Endodermal cell (in vitro differentiated cells): ENCODE data around the gene TOMM34. TPM values are rescaled to one million over a fixed set of nuclear protein-coding genes. Genes with fewer than 3 reads are reported as not detected.

Source experiments
- DNase-seq: peaks from one replicate; pipeline ENCODE4 v3.0.0-alpha.2; 2017
- H3K27ac ChIP-seq: 2 replicates; pipeline ENCODE4 v1.5.1; 2013; ENCODE audit warnings: mild to moderate bottlenecking, low read depth, low read length, moderate library complexity
- H3K27me3 ChIP-seq: 2 replicates; pipeline ENCODE4 v1.6.1; 2013; ENCODE audit warnings: mild to moderate bottlenecking, low read length, moderate library complexity; ENCODE audit not compliant: insufficient read depth, control insufficient read depth, poor library complexity, severe bottlenecking
- H3K36me3 ChIP-seq: 2 replicates; pipeline ENCODE4 v1.7.0; 2013; ENCODE audit warnings: mild to moderate bottlenecking, low read length, moderate library complexity; ENCODE audit not compliant: control insufficient read depth, insufficient read depth
- H3K4me1 ChIP-seq: one replicate; pipeline ENCODE4 v1.7.0; 2013; ENCODE audit warnings: low read length; ENCODE audit not compliant: control insufficient read depth, insufficient read depth
- H3K4me3 ChIP-seq: 2 replicates; pipeline ENCODE4 v1.5.1; 2013; ENCODE audit warnings: mild to moderate bottlenecking, low read length, moderate library complexity
- H3K9ac ChIP-seq: 2 replicates; pipeline ENCODE4 v1.6.1; 2013; ENCODE audit warnings: mild to moderate bottlenecking, low read length, moderate library complexity; ENCODE audit not compliant: poor library complexity, severe bottlenecking; ENCODE audit errors: extremely low read depth
- H3K9me3 ChIP-seq: 2 replicates; pipeline ENCODE4 v1.6.1; 2013; ENCODE audit warnings: mild to moderate bottlenecking, low read length, moderate library complexity; ENCODE audit not compliant: control insufficient read depth
- H3K27ac Mint-ChIP-seq: 2 replicates; pipeline ENCODE4 v1.8.0; 2020; ENCODE audit warnings: mixed read lengths
- H3K27me3 Mint-ChIP-seq: 2 replicates; pipeline ENCODE4 v1.8.0; 2021; ENCODE audit warnings: mild to moderate bottlenecking, mixed read lengths; ENCODE audit not compliant: insufficient read depth
- H3K36me3 Mint-ChIP-seq: 2 replicates; pipeline ENCODE4 v1.8.0; 2020; ENCODE audit warnings: low read depth, mixed read lengths
- H3K4me1 Mint-ChIP-seq: 2 replicates; pipeline ENCODE4 v1.8.0; 2020; ENCODE audit warnings: mixed read lengths
- H3K4me3 Mint-ChIP-seq: 2 replicates; pipeline ENCODE4 v1.8.0; 2020; ENCODE audit warnings: mild to moderate bottlenecking, moderate library complexity, mixed read lengths
- H3K9me3 Mint-ChIP-seq: 2 replicates; pipeline ENCODE4 v1.8.0; 2020; ENCODE audit warnings: mild to moderate bottlenecking, mixed read lengths
- CTCF ChIP-seq: fragments of 200-600 bp; sonication (generic); conservative IDR thresholded peaks from 2 replicates; pipeline ENCODE4 v1.5.0; 2021; ENCODE audit warnings: antibody characterized with exemption, mild to moderate bottlenecking
- WGBS, 2 experiments: methylation state at CpG; one replicate each; pipeline versions ENCODE4 v1.1.5 to v1.1.7; 2013; ENCODE audit warnings: missing lambda C conversion rate in 2 of 2, mixed read lengths in 1 of 2; ENCODE audit not compliant: insufficient coverage in 1 of 2, insufficient read length in 1 of 2; 5-methylcytosine and 5-hydroxymethylcytosine counted together
- total RNA-seq, 2 donors: library from RNA; stranded (reverse); fragmentation: NEBNext Ultra II Directional in 1 of 2; extraction: Animal tissue kit (Norgen Biotek cat#: 25700) in 1 of 2; gene quantifications; 2 replicates in 1 of 2; 3 replicates in 1 of 2; pipeline ENCODE4 v1.2.1, GENCODE V29; 2021

The TOMM34 gene
- total RNA-seq, 2 donors from 2014 or later = 43.6 to 43.9 TPM

GRCh38 chr20:44911264-44911921 lies 48.8 kb downstream of the TOMM34 start:
- Histone ChIP-seq H3K27me3 (no peaks in the 10 kb centered on the region), H3K4me3 (peak overlapping the region; percentile 68), H3K4me1 (no peaks in the 10 kb centered on the region), H3K9me3 (no peaks in the 10 kb centered on the region), H3K36me3 (peaks cover 62% of the 10 kb centered on the region), H3K9ac (no peak overlapping the region), H3K27ac (no peak overlapping the region)
- peak; percentile 81 for TF ChIP-seq CTCF
- peak; percentile 96 for DNase-seq
- Mint-ChIP-seq H3K4me1 (peaks cover 26% of the 10 kb centered on the region), H3K36me3 (peaks cover 58% of the 10 kb centered on the region), H3K27ac (peak overlapping the region; percentile 87), H3K4me3 (peak overlapping the region; percentile 79), H3K9me3 (no peaks in the 10 kb centered on the region), H3K27me3 (no peaks in the 10 kb centered on the region)
- 57 to 63% methylated on average over 10 to 21 of the region's 21 CpGs for WGBS, 2 experiments

- Histone ChIP-seq H3K9ac (peak overlapping the region; percentile 62), H3K9me3 (no peaks in the 10 kb centered on the region), H3K27me3 (no peaks in the 10 kb centered on the region), H3K4me1 (no peaks in the 10 kb centered on the region), H3K36me3 (peaks cover 65% of the 10 kb centered on the region), H3K4me3 (peak overlapping the region; percentile 81), H3K27ac (no peak overlapping the region)
- peak; percentile 74 for DNase-seq
- Mint-ChIP-seq H3K4me1 (peaks cover 26% of the 10 kb centered on the region), H3K27me3 (no peaks in the 10 kb centered on the region), H3K27ac (peak overlapping the region; percentile 83), H3K36me3 (peaks cover 58% of the 10 kb centered on the region), H3K9me3 (no peaks in the 10 kb centered on the region), H3K4me3 (peak overlapping the region; percentile 79)
- no peak for TF ChIP-seq CTCF
- WGBS, 2 experiments = 56 to 86% methylated on average over 9 to 15 of the region's 17 CpGs
Measured at GRCh38 chr20:44910690-44911262, 49.4 kb downstream of the TOMM34 start.

GRCh38 chr20:44909872-44910689 lies 50.1 kb downstream of the TOMM34 start, which contains the start of gene PABPC1L:
TSS of gene PABPC1L (plus strand) at chr20:44910060. CDS start at chr20:44910144, 84 bp downstream.
- Histone ChIP-seq H3K36me3 (peaks cover 65% of the 10 kb centered on the region), H3K9ac (peak within 1 kb of the TSS; percentile 62), H3K27ac (no peak within 1 kb of the TSS), H3K9me3 (no peaks in the 10 kb centered on the region), H3K4me1 (no peaks in the 10 kb centered on the region), H3K4me3 (peak within 1 kb of the TSS; percentile 81), H3K27me3 (no peaks in the 10 kb centered on the region)
- peaks cover 59% of the 10 kb centered on the region for H3K36me3 Mint-ChIP-seq
- no peaks in the 10 kb centered on the region for H3K27me3 Mint-ChIP-seq
- no peak for TF ChIP-seq CTCF
- peak; percentile 96 for DNase-seq
- H3K27ac Mint-ChIP-seq = peak within 1 kb of the TSS; percentile 83
- H3K4me3 Mint-ChIP-seq = peak within 1 kb of the TSS; percentile 79
- 1% methylated on average over 17 to 61 of the region's 61 CpGs for WGBS, 2 experiments
- peaks cover 26% of the 10 kb centered on the region for H3K4me1 Mint-ChIP-seq
- no peaks in the 10 kb centered on the region for H3K9me3 Mint-ChIP-seq
